ENCODE measurements around the gene ARHGEF33.

ARHGEF33 gene

GRCh38 chr2:38988716-38989115, 99.0 kb downstream of the ARHGEF33 start:
- no peak for TF ChIP-seq CTCF (conservative IDR thresholded peaks at IDR 0.05)
- H3K27ac ChIP-seq, result no peak overlapping the region

- H3K27ac ChIP-seq, result no peak overlapping the region
- TF ChIP-seq CTCF (conservative IDR thresholded peaks at IDR 0.05), result no peak
These were observed 102.2 kb downstream of the ARHGEF33 start for GRCh38 chr2:38991899-38992298.

- H3K27ac ChIP-seq, result no peak overlapping the region
- TF ChIP-seq CTCF (conservative IDR thresholded peaks at IDR 0.05), result no peak
These were observed 108.1 kb downstream of the ARHGEF33 start for GRCh38 chr2:38997781-38998180.

GRCh38 chr2:39000552-39000951, 110.9 kb downstream of the ARHGEF33 start:
- H3K27ac ChIP-seq, result no peak overlapping the region
- no peak for TF ChIP-seq CTCF (conservative IDR thresholded peaks at IDR 0.05)

GRCh38 chr2:39007875-39008504, 118.3 kb downstream of the ARHGEF33 start:
- no peak for TF ChIP-seq CTCF (conservative IDR thresholded peaks at IDR 0.05)
- no peak overlapping the region for H3K27ac ChIP-seq

GRCh38 chr2:39008665-39009064, 119.0 kb downstream of the ARHGEF33 start:
- TF ChIP-seq CTCF (conservative IDR thresholded peaks at IDR 0.05), result no peak
- H3K27ac ChIP-seq, result no peak overlapping the region

- TF ChIP-seq CTCF (conservative IDR thresholded peaks at IDR 0.05), result no peak
- no peak overlapping the region for H3K27ac ChIP-seq
These were observed 124.2 kb downstream of the ARHGEF33 start for GRCh38 chr2:39013871-39014270.
